Smooth muscle cell (in vitro differentiated cells): Measurements from ENCODE around the gene JAKMIP1. TPM values are rescaled to one million over a fixed set of nuclear protein-coding genes. Genes with fewer than 3 reads are reported as not detected.

Source experiments
- DNase-seq: peaks from one replicate; lab custom pipeline; 2025; ENCODE audit not compliant: unreplicated experiment; lab: John Stamatoyannopoulos, UW
- H2AFZ ChIP-seq: fragments of 200-600 bp; sonication (generic); 2 replicates; pipeline ENCODE4 v1.6.0; 2016; ENCODE audit warnings: antibody characterized with exemption, low read depth, mild to moderate bottlenecking
- H3F3A ChIP-seq: fragments of 200-600 bp; sonication (generic); 2 replicates; pipeline ENCODE4 v1.6.0; 2017; ENCODE audit warnings: antibody characterized with exemption, low read depth
- H3K27ac ChIP-seq: fragments of 200-600 bp; sonication (generic); 2 replicates; pipeline ENCODE4 v1.5.1; 2016; ENCODE audit warnings: low read depth, mild to moderate bottlenecking
- H3K27me3 ChIP-seq: fragments of 200-600 bp; sonication (generic); 2 replicates; pipeline ENCODE4 v1.6.1; 2016; ENCODE audit warnings: low read depth, mild to moderate bottlenecking
- H3K36me3 ChIP-seq: fragments of 200-600 bp; sonication (generic); 2 replicates; pipeline ENCODE4 v1.5.1; 2016; ENCODE audit warnings: low read depth
- H3K4me1 ChIP-seq: fragments of 200-600 bp; sonication (generic); 2 replicates; pipeline ENCODE4 v1.5.1; 2016; ENCODE audit warnings: low read depth
- H3K4me2 ChIP-seq: fragments of 200-600 bp; sonication (generic); 2 replicates; pipeline ENCODE4 v1.6.0; 2016; ENCODE audit warnings: mild to moderate bottlenecking
- H3K4me3 ChIP-seq: fragments of 200-600 bp; sonication (generic); 2 replicates; pipeline ENCODE4 v1.5.1; 2016; ENCODE audit warnings: mild to moderate bottlenecking
- H3K79me2 ChIP-seq: fragments of 200-600 bp; sonication (generic); 2 replicates; pipeline ENCODE4 v1.6.0; 2016; ENCODE audit warnings: low read depth, mild to moderate bottlenecking
- H3K9ac ChIP-seq: fragments of 200-600 bp; sonication (generic); 2 replicates; pipeline ENCODE4 v1.6.0; 2016; ENCODE audit warnings: low read depth
- H3K9me3 ChIP-seq: fragments of 200-600 bp; sonication (generic); replicated peaks from 2 replicates; pipeline ENCODE4 v1.5.1; 2016; ENCODE audit warnings: low read depth
- H4K20me1 ChIP-seq: fragments of 200-600 bp; sonication (generic); 2 replicates; pipeline ENCODE4 v1.6.0; 2016; ENCODE audit warnings: low read depth
- CTCF ChIP-seq: fragments of 200-600 bp; sonication (generic); IDR thresholded peaks from 2 replicates; pipeline ENCODE4 v1.5.1; 2017; ENCODE audit warnings: borderline replicate concordance, mild to moderate bottlenecking, antibody characterized with exemption; ENCODE audit not compliant: insufficient read depth, poor library complexity, severe bottlenecking
- WGBS: methylation state at CpG from one replicate; pipeline ENCODE4 v1.1.7; 2016; ENCODE audit warnings: low lambda C conversion rate; 5-methylcytosine and 5-hydroxymethylcytosine counted together
- polyA plus RNA-seq: library from polyadenylated mRNA; unstranded; fragments of >200 nt; fragmentation: Nextera tagmentation; extraction: Ambion mirVana; gene quantifications from 2 replicates; pipeline ENCODE4 v1.2.1, GENCODE V29; 2016
- total RNA-seq: library from RNA; depleted of rRNA; stranded (reverse); fragments of >200 nt; gene quantifications from 2 replicates; pipeline ENCODE4 v1.2.3, GENCODE V29; 2014

The JAKMIP1 gene
- total and polyA plus RNA-seq, 2 experiments from 2014 or later = 0.64 TPM; not detected in 1

- no peak overlapping the region for H2AFZ ChIP-seq
- TF ChIP-seq CTCF = no peak
- no peaks in the 10 kb centered on the region for H3F3A ChIP-seq
- H3K27me3 ChIP-seq = peaks cover 14% of the 10 kb centered on the region
- H4K20me1 ChIP-seq = no peaks in the 10 kb centered on the region
- H3K79me2 ChIP-seq = no peaks in the 10 kb centered on the region
- no peak overlapping the region for H3K9ac ChIP-seq
- no peak for DNase-seq
- 87% methylated on average over 7 of the region's 7 CpGs for WGBS
- H3K4me1 ChIP-seq = no peaks in the 10 kb centered on the region
- H3K4me2 ChIP-seq = no peak overlapping the region
- no peaks in the 10 kb centered on the region for H3K36me3 ChIP-seq
- no peaks in the 10 kb centered on the region for H3K9me3 ChIP-seq
- H3K27ac ChIP-seq = no peak overlapping the region
- no peak overlapping the region for H3K4me3 ChIP-seq
Observed at GRCh38 chr4:6043843-6044242, 156.5 kb downstream of the JAKMIP1 start.

GRCh38 chr4:6043188-6043587 lies 157.2 kb downstream of the JAKMIP1 start:
- H3K4me1 ChIP-seq = no peaks in the 10 kb centered on the region
- no peaks in the 10 kb centered on the region for H3K9me3 ChIP-seq
- no peaks in the 10 kb centered on the region for H3F3A ChIP-seq
- no peak for DNase-seq
- no peak overlapping the region for H3K27ac ChIP-seq
- no peak overlapping the region for H3K9ac ChIP-seq
- H4K20me1 ChIP-seq = no peaks in the 10 kb centered on the region
- TF ChIP-seq CTCF = no peak
- H3K4me3 ChIP-seq = no peak overlapping the region
- peaks cover 14% of the 10 kb centered on the region for H3K27me3 ChIP-seq
- WGBS = 81% methylated on average over 3 of the region's 13 CpGs
- H3K79me2 ChIP-seq = no peaks in the 10 kb centered on the region
- no peak overlapping the region for H2AFZ ChIP-seq
- H3K4me2 ChIP-seq = no peak overlapping the region
- H3K36me3 ChIP-seq = no peaks in the 10 kb centered on the region

GRCh38 chr4:6042293-6043063 lies 157.9 kb downstream of the JAKMIP1 start:
- TF ChIP-seq CTCF = no peak
- no peak overlapping the region for H3K4me2 ChIP-seq
- no peaks in the 10 kb centered on the region for H3K36me3 ChIP-seq
- peaks cover 14% of the 10 kb centered on the region for H3K27me3 ChIP-seq
- H3K79me2 ChIP-seq = no peaks in the 10 kb centered on the region
- H3K4me3 ChIP-seq = no peak overlapping the region
- no peaks in the 10 kb centered on the region for H3K9me3 ChIP-seq
- no peak for DNase-seq
- no peaks in the 10 kb centered on the region for H3F3A ChIP-seq
- no peak overlapping the region for H3K27ac ChIP-seq
- WGBS = 93% methylated on average over 18 of the region's 21 CpGs
- H3K9ac ChIP-seq = no peak overlapping the region
- H4K20me1 ChIP-seq = no peaks in the 10 kb centered on the region
- no peak overlapping the region for H2AFZ ChIP-seq
- H3K4me1 ChIP-seq = no peaks in the 10 kb centered on the region

GRCh38 chr4:6041800-6042199 lies 158.5 kb downstream of the JAKMIP1 start:
- Histone ChIP-seq H3K4me3 (no peak overlapping the region), H3K27ac (no peak overlapping the region), H3F3A (no peaks in the 10 kb centered on the region), H3K79me2 (no peaks in the 10 kb centered on the region), H2AFZ (no peak overlapping the region), H3K9me3 (no peaks in the 10 kb centered on the region), H3K4me2 (no peak overlapping the region), H3K27me3 (peaks cover 14% of the 10 kb centered on the region), H4K20me1 (no peaks in the 10 kb centered on the region), H3K4me1 (no peaks in the 10 kb centered on the region), H3K9ac (no peak overlapping the region), H3K36me3 (no peaks in the 10 kb centered on the region)
- WGBS = 92% methylated on average over 5 of the region's 5 CpGs
- TF ChIP-seq CTCF = no peak
- no peak for DNase-seq
